WI38 (cell line): ENCODE measurements around the gene PSRC1.

Experiments used
- H3K4me3 ChIP-seq: 2 replicates; pipeline ENCODE4 v1.5.1; 2011; ENCODE audit warnings: low read depth, mild to moderate bottlenecking, control low read depth, low read length
- TF ChIP-seq, protein P1 (sequence below): IDR thresholded peaks from 2 replicates; pipeline ENCODE4 v1.5.1; 2012; ENCODE audit warnings: low read depth, mild to moderate bottlenecking, control low read depth, low read length

Gene PSRC1

DNA sequence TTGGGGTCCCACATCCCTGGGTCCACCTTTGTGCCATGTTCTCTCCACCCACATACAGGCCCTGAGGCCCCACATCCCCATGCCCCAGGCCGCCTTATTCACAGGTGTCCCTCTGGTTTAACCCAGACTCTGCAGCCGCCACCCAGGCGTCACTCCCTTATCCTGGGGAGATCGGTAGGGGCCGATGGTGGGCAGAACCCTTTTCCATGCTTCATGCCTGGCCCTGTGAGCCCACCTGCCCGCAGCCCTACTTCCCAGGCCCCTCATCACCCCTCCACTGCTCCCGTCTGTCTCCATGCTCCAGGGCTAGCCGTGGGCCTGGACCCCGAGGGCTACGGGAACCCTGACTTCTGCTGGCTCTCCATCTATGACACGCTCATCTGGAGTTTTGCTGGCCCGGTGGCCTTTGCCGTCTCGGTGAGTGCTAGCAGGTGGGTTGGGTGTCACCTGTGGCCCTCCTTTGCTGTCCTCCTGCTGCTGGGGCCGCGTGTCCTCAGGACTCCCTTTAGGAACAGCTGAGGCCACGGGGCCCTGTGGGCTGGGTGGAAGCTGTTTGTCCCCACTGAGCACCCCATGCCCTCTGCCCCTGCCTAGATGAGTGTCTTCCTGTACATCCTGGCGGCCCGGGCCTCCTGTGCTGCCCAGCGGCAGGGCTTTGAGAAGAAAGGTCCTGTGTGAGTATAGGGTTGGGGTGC lies 12.2 kb downstream of the PSRC1 start:
- TF ChIP-seq, protein P1, sequence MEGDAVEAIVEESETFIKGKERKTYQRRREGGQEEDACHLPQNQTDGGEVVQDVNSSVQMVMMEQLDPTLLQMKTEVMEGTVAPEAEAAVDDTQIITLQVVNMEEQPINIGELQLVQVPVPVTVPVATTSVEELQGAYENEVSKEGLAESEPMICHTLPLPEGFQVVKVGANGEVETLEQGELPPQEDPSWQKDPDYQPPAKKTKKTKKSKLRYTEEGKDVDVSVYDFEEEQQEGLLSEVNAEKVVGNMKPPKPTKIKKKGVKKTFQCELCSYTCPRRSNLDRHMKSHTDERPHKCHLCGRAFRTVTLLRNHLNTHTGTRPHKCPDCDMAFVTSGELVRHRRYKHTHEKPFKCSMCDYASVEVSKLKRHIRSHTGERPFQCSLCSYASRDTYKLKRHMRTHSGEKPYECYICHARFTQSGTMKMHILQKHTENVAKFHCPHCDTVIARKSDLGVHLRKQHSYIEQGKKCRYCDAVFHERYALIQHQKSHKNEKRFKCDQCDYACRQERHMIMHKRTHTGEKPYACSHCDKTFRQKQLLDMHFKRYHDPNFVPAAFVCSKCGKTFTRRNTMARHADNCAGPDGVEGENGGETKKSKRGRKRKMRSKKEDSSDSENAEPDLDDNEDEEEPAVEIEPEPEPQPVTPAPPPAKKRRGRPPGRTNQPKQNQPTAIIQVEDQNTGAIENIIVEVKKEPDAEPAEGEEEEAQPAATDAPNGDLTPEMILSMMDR: no peak
- no peak overlapping the region for H3K4me3 ChIP-seq

DNA sequence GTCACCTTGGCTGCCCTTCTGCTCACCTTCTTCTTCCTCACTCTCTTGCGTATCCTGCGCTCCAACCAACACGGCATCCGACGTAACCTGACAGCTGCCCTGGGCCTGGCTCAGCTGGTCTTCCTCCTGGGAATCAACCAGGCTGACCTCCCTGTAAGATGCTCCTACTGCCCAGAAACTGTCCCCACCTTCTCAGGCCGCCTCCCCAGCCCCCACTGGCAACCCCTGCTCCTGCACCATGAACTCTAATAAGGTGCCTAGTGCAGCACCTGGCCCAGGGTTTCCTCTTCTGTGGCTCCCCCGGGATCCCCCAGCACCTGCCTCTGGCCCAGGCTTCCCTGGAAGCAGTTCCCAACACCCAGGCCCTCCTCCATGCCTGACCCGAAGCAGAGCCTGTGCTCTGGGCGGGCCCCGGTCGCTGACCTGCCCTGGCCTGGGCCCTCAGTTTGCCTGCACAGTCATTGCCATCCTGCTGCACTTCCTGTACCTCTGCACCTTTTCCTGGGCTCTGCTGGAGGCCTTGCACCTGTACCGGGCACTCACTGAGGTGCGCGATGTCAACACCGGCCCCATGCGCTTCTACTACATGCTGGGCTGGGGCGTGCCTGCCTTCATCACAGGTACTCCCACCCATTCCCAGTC lies 12.8 kb downstream of the PSRC1 start:
- H3K4me3 ChIP-seq: no peak overlapping the region

DNA sequence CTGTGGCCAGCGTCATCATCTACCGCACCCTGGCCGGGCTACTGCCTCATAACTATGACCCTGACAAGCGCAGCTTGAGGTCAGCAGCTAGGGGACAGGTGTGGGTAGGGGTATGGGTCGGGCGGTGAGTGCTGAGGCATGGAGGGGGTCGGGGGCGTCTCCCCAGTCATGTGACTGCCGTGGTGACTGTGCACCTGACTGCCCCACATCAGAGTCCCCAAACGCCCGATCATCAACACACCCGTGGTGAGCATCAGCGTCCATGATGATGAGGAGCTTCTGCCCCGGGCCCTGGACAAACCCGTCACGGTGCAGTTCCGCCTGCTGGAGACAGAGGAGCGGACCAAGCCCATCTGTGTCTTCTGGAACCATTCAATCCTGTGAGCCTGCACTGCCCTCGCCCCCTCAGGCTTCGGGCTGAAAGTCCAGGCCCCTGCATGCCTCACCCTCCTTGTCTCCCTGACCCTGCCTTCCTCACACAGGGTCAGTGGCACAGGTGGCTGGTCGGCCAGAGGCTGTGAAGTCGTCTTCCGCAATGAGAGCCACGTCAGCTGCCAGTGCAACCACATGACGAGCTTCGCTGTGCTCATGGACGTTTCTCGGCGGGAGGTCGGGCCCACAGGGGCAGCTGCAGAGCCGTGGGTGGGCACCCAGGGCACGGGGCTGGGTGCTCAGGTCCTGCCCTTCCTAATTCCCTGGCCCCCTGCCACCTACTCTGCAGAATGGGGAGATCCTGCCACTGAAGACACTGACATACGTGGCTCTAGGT lies 13.5 kb downstream of the PSRC1 start:
- H3K4me3 ChIP-seq: no peak overlapping the region
- TF ChIP-seq, protein P1: no peak

More for the DNA sequence above, 12.8 kb downstream of the PSRC1 start:
- TF ChIP-seq, protein P1: no peak

DNA sequence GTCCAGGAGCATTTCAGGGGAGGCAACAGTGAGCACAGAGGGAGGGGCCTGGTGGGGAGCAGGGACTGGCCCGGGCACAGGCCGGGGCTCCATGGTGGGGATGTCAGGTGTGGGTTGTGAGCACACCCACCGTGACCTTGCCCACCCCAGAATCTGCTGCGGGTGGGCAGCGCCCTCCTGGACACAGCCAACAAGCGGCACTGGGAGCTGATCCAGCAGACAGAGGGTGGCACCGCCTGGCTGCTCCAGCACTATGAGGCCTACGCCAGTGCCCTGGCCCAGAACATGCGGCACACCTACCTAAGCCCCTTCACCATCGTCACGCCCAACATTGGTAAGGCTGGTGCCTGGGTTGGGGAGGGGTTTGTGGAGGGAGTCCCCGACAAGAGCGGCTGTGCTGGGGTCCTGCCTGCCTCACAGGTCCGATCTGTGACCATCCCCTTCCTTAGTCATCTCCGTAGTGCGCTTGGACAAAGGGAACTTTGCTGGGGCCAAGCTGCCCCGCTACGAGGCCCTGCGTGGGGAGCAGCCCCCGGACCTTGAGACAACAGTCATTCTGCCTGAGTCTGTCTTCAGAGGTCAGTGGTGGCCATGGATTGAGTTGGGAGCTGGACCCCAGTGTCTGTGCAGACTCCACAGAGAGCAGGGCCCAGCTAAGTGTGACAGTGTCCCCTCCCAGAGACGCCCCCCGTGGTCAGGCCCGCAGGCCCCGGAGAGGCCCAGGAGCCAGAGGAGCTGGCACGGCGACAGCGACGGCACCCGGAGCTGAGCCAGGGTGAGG lies 14.3 kb downstream of the PSRC1 start:
- TF ChIP-seq, protein P1: no peak
- H3K4me3 ChIP-seq: no peak overlapping the region

DNA sequence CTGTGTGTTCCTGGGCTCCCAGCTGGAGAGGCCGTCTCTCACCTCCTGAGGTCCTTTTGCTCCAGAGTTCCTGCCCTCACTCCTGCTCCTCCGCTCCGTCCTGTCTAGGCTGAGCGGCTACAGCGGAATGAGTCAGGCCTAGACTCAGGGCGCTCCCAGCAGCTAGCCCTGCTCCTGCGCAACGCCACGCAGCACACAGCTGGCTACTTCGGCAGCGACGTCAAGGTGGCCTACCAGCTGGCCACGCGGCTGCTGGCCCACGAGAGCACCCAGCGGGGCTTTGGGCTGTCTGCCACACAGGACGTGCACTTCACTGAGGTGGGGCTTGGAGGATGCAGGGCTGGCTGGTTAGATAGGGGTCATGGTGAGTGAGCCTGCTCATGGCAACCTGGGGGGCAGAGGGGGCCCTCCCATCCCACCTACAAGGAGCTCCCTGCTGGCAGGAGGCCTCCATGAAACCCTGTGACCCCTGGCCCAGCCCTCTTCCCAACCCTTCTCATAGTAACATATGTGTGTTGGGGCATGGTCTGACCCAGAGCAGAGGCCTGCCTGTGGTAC lies 15.1 kb downstream of the PSRC1 start:
- H3K4me3 ChIP-seq: no peak overlapping the region
- TF ChIP-seq, protein P1: no peak

DNA sequence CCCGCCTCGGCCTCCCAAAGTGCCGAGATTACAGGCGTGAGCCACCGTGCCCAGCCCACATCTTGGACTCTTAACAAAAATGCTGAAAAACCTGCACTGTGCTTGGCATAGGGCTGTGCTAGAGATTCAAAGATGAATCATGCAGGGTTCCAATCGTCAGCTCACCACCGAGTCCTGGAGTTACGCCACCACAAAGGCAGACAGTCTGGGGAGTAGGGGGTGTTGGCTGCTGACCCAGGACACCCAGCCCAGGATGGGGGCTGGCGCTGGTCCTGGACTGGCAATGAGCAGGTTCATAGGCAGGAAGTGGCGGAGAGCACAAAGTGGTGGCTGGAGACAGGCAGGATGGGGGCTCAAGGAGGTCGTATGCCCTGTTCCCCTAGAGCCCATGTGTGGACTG lies 16.0 kb downstream of the PSRC1 start:
- TF ChIP-seq, protein P1: no peak

More for the DNA sequence above, 16.0 kb downstream of the PSRC1 start:
- no peak overlapping the region for H3K4me3 ChIP-seq
